Right atrium auricular region (tissue), 2 donors: ENCODE data around the gene FAM180B. TPM values are rescaled to one million over a fixed set of nuclear protein-coding genes. Genes with fewer than 3 reads are reported as not detected.

Source experiments
- DNase-seq: peaks from one replicate; pipeline ENCODE4 v3.0.0-alpha.2; 2019; ENCODE audit warnings: low spot score
- H3K27ac ChIP-seq, 2 donors: fragments of 200-600 bp; sonication (generic); 1 replicate in 1 of 2; 2 replicates in 1 of 2; pipeline ENCODE4 v1.5.1; 2016 to 2019
- H3K27me3 ChIP-seq, 2 donors: fragments of 200-600 bp; sonication (generic); one replicate each; pipeline versions ENCODE4 v1.5.1 to v1.6.0; 2017 to 2019
- H3K36me3 ChIP-seq: fragments of 200-600 bp; sonication (generic); one replicate; pipeline ENCODE4 v1.5.1; 2016
- H3K4me1 ChIP-seq, 2 donors: fragments of 200-600 bp; sonication (generic); one replicate each; pipeline versions ENCODE4 v1.5.1 to v1.6.0; 2017 to 2019
- H3K4me3 ChIP-seq, 2 donors: fragments of 200-600 bp; sonication (generic); 1 replicate in 1 of 2; 2 replicates in 1 of 2; pipeline ENCODE4 v1.5.1; 2017 to 2019; ENCODE audit warnings: mild to moderate bottlenecking in 1 of 2, moderate library complexity in 1 of 2
- H3K9me3 ChIP-seq, 2 donors: fragments of 200-600 bp; sonication (generic); one replicate each; pipeline ENCODE4 v1.5.1; 2019
- total RNA-seq, 2 donors: library from RNA; depleted of rRNA; stranded (reverse); fragments of >200 nt; gene quantifications; one replicate each; pipeline ENCODE4 v1.1.0, GENCODE V29; 2016
- TF ChIP-seq, protein P1 (sequence below), 2 donors: fragments of 200-600 bp; sonication (generic); IDR thresholded peaks; one replicate each; pipeline ENCODE4 v1.5.1; 2019; ENCODE audit warnings: antibody characterized with exemption in 2 of 2

FAM180B gene
- total RNA-seq, 2 donors from 2014 or later: 0.89 TPM; not detected in 1

DNA sequence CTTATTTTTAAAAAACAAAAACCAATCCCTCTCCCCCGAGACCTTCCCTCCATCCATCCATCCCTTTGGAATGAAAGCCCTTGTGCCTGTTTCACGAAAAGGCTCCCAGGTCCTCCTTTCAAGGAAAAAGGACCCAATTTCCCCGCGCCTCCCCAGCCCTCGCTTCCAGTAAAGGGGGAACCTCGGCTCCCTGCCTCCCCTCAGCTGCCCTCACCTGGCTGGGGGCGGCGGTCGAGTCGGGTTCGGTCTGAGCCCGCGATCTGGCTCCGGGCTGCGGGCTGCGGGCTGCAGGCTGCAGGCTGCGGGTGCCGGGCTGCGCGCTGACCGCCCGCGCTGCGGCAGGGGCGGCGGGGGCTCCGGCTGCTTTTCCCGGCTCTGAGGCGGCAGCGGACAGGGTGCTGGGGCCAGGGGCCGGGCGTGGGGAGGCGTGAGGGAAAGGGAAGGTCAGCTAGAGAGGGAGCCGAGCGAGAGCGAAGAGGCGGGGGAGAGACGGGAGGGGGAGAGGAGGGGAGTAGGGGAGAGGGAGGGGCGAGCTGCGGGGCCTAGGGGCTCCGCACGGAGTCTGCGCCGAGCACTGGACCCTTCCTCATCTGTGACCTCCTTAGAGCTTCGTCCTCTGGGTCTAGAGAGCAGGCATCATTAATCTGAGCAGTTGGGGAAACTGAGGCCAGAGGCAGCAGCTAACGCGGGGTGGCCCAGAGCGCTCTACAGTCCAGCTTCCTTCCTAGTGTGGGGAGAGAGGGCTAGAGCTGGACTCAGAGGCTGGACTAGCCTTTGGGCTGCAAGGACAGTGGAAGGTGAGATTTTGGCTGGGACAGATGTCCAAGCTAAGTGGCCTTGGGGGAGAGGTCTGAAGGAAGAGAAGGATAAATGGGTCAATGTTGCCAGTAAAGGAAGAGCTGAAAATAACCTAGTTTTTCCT is 7.7 kb downstream of the FAM180B start, which contains the start of gene C1QTNF4:
TSS of gene C1QTNF4 (minus strand) at position 478 of the 922 bp plus-strand sequence. CDS start 3,601 bp downstream, outside the sequence.
- H3K36me3 ChIP-seq: no peaks in the 10 kb centered on the region
- no peaks in the 10 kb centered on the region for H3K9me3 ChIP-seq
- DNase-seq: no peak
- H3K4me3 ChIP-seq: peak within 1 kb of the TSS in 1 of 2 donors; percentile 30
- no peak within 1 kb of the TSS for H3K27ac ChIP-seq
- TF ChIP-seq, protein P1, sequence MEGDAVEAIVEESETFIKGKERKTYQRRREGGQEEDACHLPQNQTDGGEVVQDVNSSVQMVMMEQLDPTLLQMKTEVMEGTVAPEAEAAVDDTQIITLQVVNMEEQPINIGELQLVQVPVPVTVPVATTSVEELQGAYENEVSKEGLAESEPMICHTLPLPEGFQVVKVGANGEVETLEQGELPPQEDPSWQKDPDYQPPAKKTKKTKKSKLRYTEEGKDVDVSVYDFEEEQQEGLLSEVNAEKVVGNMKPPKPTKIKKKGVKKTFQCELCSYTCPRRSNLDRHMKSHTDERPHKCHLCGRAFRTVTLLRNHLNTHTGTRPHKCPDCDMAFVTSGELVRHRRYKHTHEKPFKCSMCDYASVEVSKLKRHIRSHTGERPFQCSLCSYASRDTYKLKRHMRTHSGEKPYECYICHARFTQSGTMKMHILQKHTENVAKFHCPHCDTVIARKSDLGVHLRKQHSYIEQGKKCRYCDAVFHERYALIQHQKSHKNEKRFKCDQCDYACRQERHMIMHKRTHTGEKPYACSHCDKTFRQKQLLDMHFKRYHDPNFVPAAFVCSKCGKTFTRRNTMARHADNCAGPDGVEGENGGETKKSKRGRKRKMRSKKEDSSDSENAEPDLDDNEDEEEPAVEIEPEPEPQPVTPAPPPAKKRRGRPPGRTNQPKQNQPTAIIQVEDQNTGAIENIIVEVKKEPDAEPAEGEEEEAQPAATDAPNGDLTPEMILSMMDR (IDR thresholded peaks at IDR 0.05): no peak
- peaks cover 0 to 18% of the 10 kb centered on the region in 2 donors for H3K4me1 ChIP-seq
- H3K27me3 ChIP-seq: peaks cover 14 to 17% of the 10 kb centered on the region in 2 donors

GRCh38 chr11:47595029-47595428 is 8.6 kb downstream of the FAM180B start:
- Histone ChIP-seq H3K4me1 (peaks cover 0 to 18% of the 10 kb centered on the region in 2 donors), H3K27me3 (peaks cover 14 to 17% of the 10 kb centered on the region in 2 donors), H3K27ac (no peak overlapping the region), H3K9me3 (no peaks in the 10 kb centered on the region), H3K4me3 (no peak overlapping the region), H3K36me3 (no peaks in the 10 kb centered on the region)
- DNase-seq: no peak
- TF ChIP-seq, protein P1 (IDR thresholded peaks at IDR 0.05): no peak

- Histone ChIP-seq H3K36me3 (no peaks in the 10 kb centered on the region), H3K27me3 (peaks cover 10 to 13% of the 10 kb centered on the region in 2 donors), H3K27ac (no peak overlapping the region), H3K4me1 (peaks cover 0 to 18% of the 10 kb centered on the region in 2 donors), H3K4me3 (no peak overlapping the region), H3K9me3 (no peaks in the 10 kb centered on the region)
- no peak for DNase-seq
- TF ChIP-seq, protein P1 (IDR thresholded peaks at IDR 0.05): no peak
Measured at GRCh38 chr11:47595967-47596366, 9.5 kb downstream of the FAM180B start.

DNA sequence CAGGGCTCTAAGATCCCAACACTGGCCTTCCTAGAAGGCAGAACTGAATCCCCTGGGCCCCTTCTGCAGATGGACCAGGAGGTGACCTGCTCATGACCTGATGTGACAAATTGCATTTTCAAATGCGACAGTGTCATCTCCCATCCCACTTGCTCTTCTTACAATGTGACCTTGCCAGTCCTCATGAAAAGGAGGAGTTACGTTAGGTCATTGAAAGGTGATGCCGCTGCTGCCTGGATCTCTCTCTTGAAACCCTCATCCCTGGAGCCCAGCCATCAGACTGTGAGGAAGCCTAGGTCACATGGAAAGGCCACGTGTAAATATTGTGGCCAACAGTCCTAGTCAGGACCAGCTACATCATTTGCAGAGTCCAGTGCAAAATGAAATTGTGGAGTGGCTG is 13.4 kb downstream of the FAM180B start:
- H3K27ac ChIP-seq: no peak overlapping the region
- no peak overlapping the region for H3K4me3 ChIP-seq
- no peak for DNase-seq
- H3K4me1 ChIP-seq: peaks cover 0 to 1% of the 10 kb centered on the region in 2 donors
- H3K9me3 ChIP-seq: no peaks in the 10 kb centered on the region
- no peaks in the 10 kb centered on the region for H3K27me3 ChIP-seq
- TF ChIP-seq, protein P1 (IDR thresholded peaks at IDR 0.05): no peak
- H3K36me3 ChIP-seq: no peaks in the 10 kb centered on the region

- H3K9me3 ChIP-seq: no peaks in the 10 kb centered on the region
- H3K4me1 ChIP-seq: peaks cover 0 to 29% of the 10 kb centered on the region in 2 donors
- H3K27me3 ChIP-seq: no peaks in the 10 kb centered on the region
- no peak overlapping the region for H3K4me3 ChIP-seq
- no peaks in the 10 kb centered on the region for H3K36me3 ChIP-seq
- H3K27ac ChIP-seq: no peak overlapping the region
- TF ChIP-seq, protein P1 (IDR thresholded peaks at IDR 0.05): no peak
- no peak for DNase-seq
Measured at GRCh38 chr11:47603295-47603694, 16.8 kb downstream of the FAM180B start.
